PC-3 (cell line): Measurements from ENCODE around the gene SLC25A21. TPM values are rescaled to one million over a fixed set of nuclear protein-coding genes. Genes with fewer than 3 reads are reported as not detected.

Source experiments
- ATAC-seq: fragments of 200-7000 bp; cut with Tn5 transposase; 2 replicates; pipeline ENCODE4 v1.9.1; 2020; ENCODE audit warnings: mild to moderate bottlenecking, moderate library complexity
- BruUV-seq: library from RNA; stranded (reverse); fragments of 400-500 nt; replicated peaks from 2 replicates; lab custom pipeline; 2021; lab: Mats Ljungman, UMichigan
- CTCF ChIA-PET: fragments of 300-600 bp; sonication (Branson Sonifier 250); formaldehyde crosslinking; loops from one replicate; lab custom pipeline; 2022; ENCODE audit warnings: antibody characterized with exemption; lab: Charles Lee
- POLR2A ChIA-PET: fragments of 300-600 bp; sonication (Branson Sonifier 250); formaldehyde crosslinking; loops from one replicate; lab custom pipeline; 2022; ENCODE audit warnings: antibody characterized with exemption; ENCODE audit not compliant: unreplicated experiment; lab: Charles Lee
- DNase-seq: peaks from one replicate; pipeline ENCODE4 v3.0.0-alpha.2; 2015
- H2AFZ ChIP-seq: fragments of 300-600 bp; sonication (generic); 2 replicates; pipeline ENCODE4 v1.6.0; 2016; ENCODE audit warnings: antibody characterized with exemption, low read length
- H3F3A ChIP-seq: fragments of 300-600 bp; sonication (generic); one replicate; pipeline ENCODE4 v1.6.0; 2017; ENCODE audit warnings: antibody characterized with exemption, low read length, control low read depth, mild to moderate bottlenecking; ENCODE audit not compliant: unreplicated experiment
- H3K27ac ChIP-seq: fragments of 300-600 bp; sonication (generic); 2 replicates; pipeline ENCODE4 v1.5.1; 2016; ENCODE audit warnings: mild to moderate bottlenecking, low read length
- H3K27me3 ChIP-seq: fragments of 300-600 bp; sonication (generic); 2 replicates; pipeline ENCODE4 v1.6.1; 2016; ENCODE audit warnings: low read length, mixed read lengths
- H3K36me3 ChIP-seq: fragments of 300-600 bp; sonication (generic); 2 replicates; pipeline ENCODE4 v1.6.1; 2016; ENCODE audit warnings: low read depth, mixed run types, low read length, mixed read lengths
- H3K4me1 ChIP-seq: fragments of 300-600 bp; sonication (generic); 2 replicates; pipeline ENCODE4 v1.5.1; 2016; ENCODE audit warnings: low read length; ENCODE audit not compliant: insufficient read depth
- H3K4me2 ChIP-seq: fragments of 300-600 bp; sonication (generic); 2 replicates; pipeline ENCODE4 v1.6.0; 2016; ENCODE audit warnings: low read length
- H3K4me3 ChIP-seq: fragments of 300-600 bp; sonication (generic); 2 replicates; pipeline ENCODE4 v1.5.1; 2016; ENCODE audit warnings: mild to moderate bottlenecking, low read length, mixed read lengths
- H3K79me2 ChIP-seq: fragments of 300-600 bp; sonication (generic); 2 replicates; pipeline ENCODE4 v1.6.1; 2017; ENCODE audit warnings: low read length, mixed read lengths
- H3K9ac ChIP-seq: fragments of 300-600 bp; sonication (generic); 2 replicates; pipeline ENCODE4 v1.6.0; 2016; ENCODE audit warnings: mild to moderate bottlenecking, low read length
- H3K9me2 ChIP-seq: fragments of 300-600 bp; sonication (generic); replicated peaks from 2 replicates; pipeline ENCODE4 v1.6.1; 2016; ENCODE audit warnings: mixed run types, low read length, mixed read lengths
- H3K9me3 ChIP-seq: fragments of 300-600 bp; sonication (generic); 2 replicates; pipeline ENCODE4 v1.6.1; 2016; ENCODE audit warnings: low read length, mixed read lengths
- H4K20me1 ChIP-seq: fragments of 300-600 bp; sonication (generic); 2 replicates; pipeline ENCODE4 v1.6.1; 2016; ENCODE audit warnings: low read length, mixed read lengths
- CTCF ChIP-seq: fragments of 300-600 bp; sonication (generic); conservative IDR thresholded peaks from 2 replicates; pipeline ENCODE4 v1.5.1; 2017; ENCODE audit warnings: antibody characterized with exemption, low read depth, mild to moderate bottlenecking, low read length
- EZH2 ChIP-seq: fragments of 300-600 bp; sonication (generic); IDR thresholded peaks from one replicate; pipeline ENCODE4 v1.6.1; 2017; ENCODE audit warnings: antibody characterized with exemption, mild to moderate bottlenecking, low read length; ENCODE audit not compliant: unreplicated experiment
- EZH2phosphoT487 ChIP-seq: fragments of 300-600 bp; sonication (generic); IDR thresholded peaks from 2 replicates; pipeline ENCODE4 v1.6.1; 2018; ENCODE audit warnings: mild to moderate bottlenecking, antibody characterized with exemption, low read length, borderline replicate concordance
- intact Hi-C: fragments of 100-400 bp; cut with micrococcal nuclease; formaldehyde crosslinking; loops from 2 replicates; pipeline ENCODE4 v1.9.0; 2023
- total RNA-seq: library from RNA; depleted of rRNA; stranded (reverse); fragments of >200 nt; gene quantifications from 2 replicates; pipeline ENCODE4 v1.2.3, GENCODE V29; 2014

Gene SLC25A21
- total RNA-seq, 1 experiment from 2014 or later: 0.87 TPM

DNA sequence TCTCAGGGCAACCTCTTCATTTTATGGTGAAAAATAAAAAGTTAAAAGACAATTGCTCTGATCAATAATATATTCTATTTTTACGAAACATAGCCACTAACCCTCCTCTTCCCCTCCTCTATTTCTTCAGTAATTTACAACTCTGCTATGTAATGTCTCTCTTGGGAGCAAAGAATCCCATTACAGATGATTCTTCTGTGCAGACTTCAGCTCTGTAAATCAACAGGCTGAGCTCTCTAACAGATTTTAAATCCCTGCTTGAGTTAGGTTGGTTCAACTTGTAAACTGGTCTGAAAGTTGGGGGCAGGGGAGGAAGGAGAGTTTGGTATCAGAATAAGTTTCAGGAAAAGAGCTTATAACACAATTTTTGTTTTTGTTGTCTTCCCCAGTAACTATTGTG, 151.0 kb downstream of the SLC25A21 start:
- no peaks in the 10 kb centered on the region for H3K9me3 ChIP-seq
- CTCF ChIA-PET: no interaction called here
- POLR2A ChIA-PET: no interaction called here
- DNase-seq (no peak), ATAC-seq (no peak)
- BruUV-seq: no TSS peak
- H3F3A ChIP-seq: no peaks in the 10 kb centered on the region
- H3K4me3 ChIP-seq: no peak overlapping the region
- no peaks in the 10 kb centered on the region for H3K4me1 ChIP-seq
- no peaks in the 10 kb centered on the region for H3K36me3 ChIP-seq
- intact Hi-C loops: no loop called here
- H3K4me2 ChIP-seq: no peak overlapping the region
- H3K27ac ChIP-seq: no peak overlapping the region
- no peaks in the 10 kb centered on the region for H3K9me2 ChIP-seq
- H4K20me1 ChIP-seq: no peaks in the 10 kb centered on the region
- no peaks in the 10 kb centered on the region for H3K27me3 ChIP-seq
- no peak overlapping the region for H2AFZ ChIP-seq
- no peak overlapping the region for H3K9ac ChIP-seq
- H3K79me2 ChIP-seq: no peaks in the 10 kb centered on the region
- TF ChIP-seq EZH2phosphoT487: no peak
- no peak for TF ChIP-seq EZH2
- TF ChIP-seq CTCF: no peak

DNA sequence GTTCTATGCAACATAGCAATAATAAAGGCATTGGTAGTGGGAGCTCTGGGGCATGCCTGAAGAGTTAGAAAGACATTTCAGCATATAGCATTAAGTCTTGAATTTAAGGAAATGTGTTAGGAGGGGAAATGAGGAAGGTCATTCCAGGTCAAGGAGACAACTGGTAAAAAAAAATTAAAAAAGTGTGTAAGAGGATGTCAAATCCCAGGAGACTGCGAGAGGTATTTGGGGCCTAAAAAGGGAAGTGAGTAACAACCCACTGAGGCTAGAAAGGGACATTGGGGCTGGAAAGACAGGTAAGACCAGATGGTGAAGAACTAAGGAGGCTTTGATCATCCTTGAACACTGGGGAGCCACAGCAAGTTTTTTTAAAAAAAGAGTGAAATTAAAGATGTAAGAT, 152.9 kb downstream of the SLC25A21 start:
- no peak for TF ChIP-seq EZH2
- TF ChIP-seq EZH2phosphoT487: no peak
- TF ChIP-seq CTCF: no peak
- Histone ChIP-seq H3K27me3 (no peaks in the 10 kb centered on the region), H3K4me1 (no peaks in the 10 kb centered on the region), H3K4me2 (no peak overlapping the region), H3K79me2 (no peaks in the 10 kb centered on the region), H3K27ac (no peak overlapping the region), H3F3A (no peaks in the 10 kb centered on the region), H2AFZ (no peak overlapping the region), H3K9me2 (no peaks in the 10 kb centered on the region), H3K9me3 (no peaks in the 10 kb centered on the region), H3K9ac (no peak overlapping the region), H3K4me3 (no peak overlapping the region), H4K20me1 (no peaks in the 10 kb centered on the region), H3K36me3 (no peaks in the 10 kb centered on the region)
- intact Hi-C loops: no loop called here
- no TSS peak for BruUV-seq
- DNase-seq (no peak), ATAC-seq (no peak)
- ChIA-PET CTCF (no interaction called here), POLR2A (no interaction called here)

DNA sequence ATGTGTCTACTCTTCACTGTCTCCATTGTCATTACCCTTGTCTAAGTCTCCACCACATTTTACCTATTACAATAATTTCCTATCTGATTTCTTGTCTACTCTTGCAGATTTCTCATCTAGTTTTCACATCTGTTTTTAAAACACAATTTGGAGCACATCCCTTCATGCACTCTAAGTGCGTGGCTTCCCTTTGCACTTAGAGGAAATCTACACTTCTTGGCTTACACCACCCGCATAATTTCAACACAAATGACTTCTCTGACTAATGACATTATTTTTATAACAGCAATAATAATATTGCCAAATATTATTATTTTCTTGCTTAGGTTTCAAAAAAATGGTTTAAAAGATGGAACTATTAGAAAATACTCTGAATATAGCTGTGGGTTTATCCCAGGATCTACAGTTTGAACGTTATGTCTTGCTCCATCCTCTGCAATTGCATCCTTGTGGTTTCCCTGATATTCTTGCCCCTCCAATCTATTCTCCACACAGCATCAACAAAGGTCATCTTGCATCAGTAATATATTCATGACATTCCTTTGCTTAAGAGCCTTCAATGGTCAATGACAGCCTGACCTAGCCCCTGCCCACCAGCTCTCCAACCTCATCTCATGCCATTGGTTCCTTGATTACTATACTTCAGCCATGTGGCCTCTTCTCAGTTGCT, 153.7 kb downstream of the SLC25A21 start:
- no peaks in the 10 kb centered on the region for H3F3A ChIP-seq
- no peaks in the 10 kb centered on the region for H4K20me1 ChIP-seq
- H2AFZ ChIP-seq: no peak overlapping the region
- H3K27me3 ChIP-seq: no peaks in the 10 kb centered on the region
- H3K79me2 ChIP-seq: no peaks in the 10 kb centered on the region
- no peak overlapping the region for H3K9ac ChIP-seq
- no peak overlapping the region for H3K4me3 ChIP-seq
- TF ChIP-seq EZH2phosphoT487 (no peak), CTCF (no peak), EZH2 (no peak)
- ChIA-PET CTCF (no interaction called here), POLR2A (no interaction called here)
- H3K4me2 ChIP-seq: no peak overlapping the region
- H3K9me2 ChIP-seq: no peaks in the 10 kb centered on the region
- no TSS peak for BruUV-seq
- H3K4me1 ChIP-seq: no peaks in the 10 kb centered on the region
- intact Hi-C loops: no loop called here
- DNase-seq: no peak
- H3K27ac ChIP-seq: no peak overlapping the region
- ATAC-seq: no peak
- H3K9me3 ChIP-seq: no peaks in the 10 kb centered on the region
- no peaks in the 10 kb centered on the region for H3K36me3 ChIP-seq
